Muscle of arm (tissue), 12 donors: ENCODE measurements around the gene FTO. TPM values are rescaled to one million over a fixed set of nuclear protein-coding genes. Genes with fewer than 3 reads are reported as not detected.

Experiments used
- DNase-seq: peaks from one replicate; pipeline ENCODE4 v3.0.0-alpha.2; 2013
- polyA plus RNA-seq, 12 donors: library from polyadenylated mRNA; unstranded; fragments of 120-200 nt; gene quantifications; one replicate each; pipeline ENCODE4 v1.2.1, GENCODE V29; 2013; ENCODE audit not compliant: insufficient read length in 12 of 12

The FTO gene
- polyA plus RNA-seq, 12 donors: 41.8 to 73.9 (median 62.4) TPM; not detected in 1

- no peak for DNase-seq
Observed at GRCh38 chr16:54120846-54121480, 417.0 kb downstream of the FTO start.

DNA sequence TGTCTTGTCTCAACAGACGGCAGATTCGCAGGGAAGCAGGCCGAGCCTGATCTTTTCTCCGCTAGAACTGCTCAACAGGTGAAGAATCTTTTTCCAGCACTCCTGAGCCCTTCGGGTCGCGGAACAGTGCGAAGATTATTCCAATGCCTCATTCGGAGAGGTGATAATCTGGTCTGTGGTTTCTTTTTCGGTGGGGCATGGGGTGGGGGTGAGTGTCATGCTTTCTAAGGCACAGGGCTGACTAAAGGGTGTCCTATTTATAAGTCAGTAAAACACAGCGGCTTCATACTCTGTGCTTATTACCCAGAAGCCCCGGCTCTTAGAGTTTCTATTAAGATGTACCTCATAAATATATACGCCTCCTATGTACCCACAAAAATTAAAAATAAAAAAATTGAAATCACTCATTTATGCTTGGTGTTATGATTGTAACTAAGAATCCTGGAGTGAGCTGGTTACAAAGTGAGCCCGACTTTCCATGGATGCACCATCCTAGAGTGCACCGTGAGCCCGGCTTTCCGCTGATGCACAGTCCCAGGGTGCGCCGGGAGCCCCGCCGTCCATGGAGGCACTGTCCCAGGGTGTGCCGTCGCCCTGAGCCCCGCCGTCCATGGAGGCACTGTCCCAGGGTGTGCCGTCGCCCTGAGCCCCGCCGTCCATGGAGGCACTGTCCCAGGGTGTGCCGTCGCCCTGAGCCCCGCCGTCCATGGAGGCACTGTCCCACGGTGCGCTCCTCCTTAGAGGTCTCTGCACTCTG lies 417.8 kb downstream of the FTO start:
- DNase-seq: no peak

DNA sequence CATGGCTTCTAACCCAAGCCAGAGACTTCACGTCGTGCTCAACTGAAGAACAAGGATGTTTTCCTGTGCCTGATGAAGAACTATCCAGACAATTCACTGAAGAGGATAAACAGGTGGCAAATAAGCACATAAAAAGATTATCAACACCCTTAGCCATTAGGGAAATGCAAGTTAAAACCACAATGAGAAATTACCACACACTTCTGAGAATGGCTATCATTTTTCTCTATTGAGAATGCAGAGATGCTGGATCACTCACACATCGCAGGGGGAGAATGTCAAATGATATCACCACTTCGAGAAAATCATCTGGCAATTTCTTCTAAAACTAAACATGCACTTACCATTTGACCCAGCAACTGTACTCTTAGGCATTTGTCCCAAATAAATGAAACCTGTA lies 419.8 kb downstream of the FTO start:
- DNase-seq: no peak

GRCh38 chr16:54125751-54126655 lies 422.0 kb downstream of the FTO start:
- DNase-seq: no peak

DNA sequence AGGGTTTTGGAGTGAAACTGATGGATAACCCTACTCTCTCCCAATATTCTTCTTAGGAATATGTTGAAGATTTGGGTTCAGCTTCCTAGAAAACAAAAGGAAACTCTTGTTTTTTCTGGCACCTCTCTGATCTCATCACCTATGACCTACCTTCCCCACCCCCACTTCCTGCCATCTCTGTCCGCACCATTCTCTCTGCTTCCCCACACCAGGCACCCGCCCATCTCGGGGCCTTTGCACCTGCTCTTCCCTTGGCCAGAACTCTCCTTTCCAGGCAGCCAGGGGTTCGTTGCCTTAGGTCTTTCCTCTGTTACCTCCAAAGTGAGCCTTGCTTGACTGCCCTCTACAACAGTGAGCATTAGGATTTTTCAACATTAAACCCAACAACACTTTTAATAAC lies 423.0 kb downstream of the FTO start:
- DNase-seq: no peak

GRCh38 chr16:54128629-54129234 lies 424.8 kb downstream of the FTO start:
- DNase-seq: no peak

DNA sequence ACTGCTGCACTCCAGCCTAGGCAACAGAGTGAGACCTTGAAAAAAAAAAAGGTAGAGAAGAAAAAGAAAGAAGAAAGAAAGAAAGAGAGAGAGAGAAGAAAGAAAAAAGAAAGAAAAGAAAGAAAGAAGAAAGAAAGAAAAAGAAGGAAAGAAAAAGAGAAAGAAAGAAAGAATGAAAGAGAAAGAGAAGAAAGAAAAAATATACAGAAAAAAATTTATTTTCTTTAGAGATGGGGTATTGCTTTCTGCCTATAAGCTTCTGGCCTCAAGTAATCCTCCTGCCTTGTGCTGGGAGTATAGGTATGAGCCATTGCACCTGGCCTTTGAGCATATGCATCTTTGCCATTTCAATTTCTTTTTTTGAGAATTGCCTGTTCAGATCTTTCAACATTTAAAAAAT lies 425.9 kb downstream of the FTO start:
- no peak for DNase-seq

- no peak for DNase-seq
Observed at GRCh38 chr16:54135361-54136275, 431.7 kb downstream of the FTO start.

DNA sequence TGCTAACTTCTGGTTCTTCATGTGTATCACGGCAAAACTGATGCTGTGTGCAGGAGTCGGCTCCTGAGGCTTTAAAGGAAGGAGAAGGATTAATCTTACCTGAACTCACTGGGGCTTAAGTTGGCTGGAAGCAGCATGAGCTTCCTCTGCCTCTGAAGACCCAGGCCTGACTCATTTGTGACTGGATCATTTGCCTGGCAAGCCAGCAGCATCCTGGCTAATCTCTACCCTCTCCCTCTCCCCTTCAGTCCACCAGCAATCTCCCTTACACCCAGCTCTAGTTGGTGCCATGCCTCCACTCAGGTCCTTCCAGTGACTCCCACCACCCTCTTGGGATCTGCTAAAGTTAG lies 432.3 kb downstream of the FTO start:
- no peak for DNase-seq

- DNase-seq: no peak
Observed at GRCh38 chr16:54140057-54140787, 436.3 kb downstream of the FTO start.

DNA sequence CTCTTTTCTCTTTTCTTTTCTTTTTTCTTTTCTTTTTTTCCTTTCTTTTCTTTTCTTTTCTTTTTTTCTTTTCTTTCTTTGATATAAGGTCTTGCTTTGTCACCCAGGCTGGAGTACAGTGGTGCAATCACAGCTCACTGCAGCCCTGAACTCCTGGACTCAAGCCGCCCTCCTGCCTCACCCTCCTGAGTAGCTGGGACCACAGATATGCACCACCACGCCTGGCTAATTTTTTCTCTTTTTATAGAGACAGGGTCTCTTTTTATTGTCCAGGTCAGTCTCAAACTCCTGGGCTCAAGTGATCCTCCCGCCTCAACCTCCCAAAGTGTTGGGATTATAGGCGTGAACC lies 436.8 kb downstream of the FTO start:
- DNase-seq: no peak

- DNase-seq: no peak
Observed at GRCh38 chr16:54142787-54143186, 438.8 kb downstream of the FTO start.

- no peak for DNase-seq
Observed at GRCh38 chr16:54143410-54143809, 439.5 kb downstream of the FTO start.

DNA sequence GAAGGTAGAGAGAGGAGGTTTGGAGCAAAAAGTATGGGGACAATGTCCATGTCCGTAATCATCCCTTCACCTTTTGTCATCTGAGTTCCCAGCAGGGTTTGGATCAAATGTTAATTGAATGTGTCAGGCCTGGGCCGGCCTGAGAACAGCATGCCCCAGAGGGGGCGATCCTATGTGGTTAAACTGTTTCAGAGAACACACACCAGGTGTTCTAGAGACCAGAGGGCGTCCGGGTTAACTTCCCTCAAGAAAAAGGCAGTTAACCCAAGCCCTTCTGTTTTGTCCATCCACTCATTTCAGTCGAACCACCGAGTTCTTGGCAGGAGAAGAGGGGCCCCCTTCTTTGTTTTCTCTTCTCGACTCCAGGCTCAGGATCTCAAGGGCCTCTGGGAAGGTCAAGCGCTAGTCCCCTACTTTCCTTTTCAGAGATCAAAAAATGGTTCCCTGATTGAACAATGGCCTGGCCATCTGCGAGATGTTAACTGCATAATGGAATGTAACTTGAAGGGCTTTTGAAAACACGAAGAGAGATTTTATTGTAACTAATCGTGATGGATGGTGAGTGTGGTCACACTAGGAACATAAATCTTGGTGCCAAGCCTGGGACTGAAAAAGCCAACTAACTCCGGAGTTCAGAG lies 440.1 kb downstream of the FTO start:
- no peak for DNase-seq

GRCh38 chr16:54144572-54144947 lies 440.6 kb downstream of the FTO start:
- DNase-seq: no peak

- no peak for DNase-seq
Observed at GRCh38 chr16:54145881-54146280, 441.9 kb downstream of the FTO start.

GRCh38 chr16:54148974-54149373 lies 445.0 kb downstream of the FTO start:
- no peak for DNase-seq

DNA sequence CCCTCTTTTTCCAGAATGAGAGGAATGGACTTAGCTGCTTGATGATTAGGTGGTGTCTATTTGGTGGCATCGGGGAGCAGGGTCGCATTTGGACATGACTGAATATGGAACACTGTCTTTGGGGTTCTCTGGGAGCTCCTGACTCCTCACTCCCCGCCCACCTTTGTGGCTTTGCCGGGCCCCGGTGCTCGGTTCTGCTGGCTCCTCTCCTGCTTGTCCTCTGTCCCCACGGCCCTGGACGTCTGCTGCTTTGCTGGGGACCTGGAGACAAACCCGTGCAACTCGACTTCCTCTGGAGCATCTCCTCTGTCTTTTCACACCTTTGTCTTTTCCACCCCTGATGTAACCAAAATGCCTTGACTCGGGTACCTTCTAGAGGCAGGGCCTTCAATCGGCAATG lies 446.9 kb downstream of the FTO start:
- no peak for DNase-seq

DNA sequence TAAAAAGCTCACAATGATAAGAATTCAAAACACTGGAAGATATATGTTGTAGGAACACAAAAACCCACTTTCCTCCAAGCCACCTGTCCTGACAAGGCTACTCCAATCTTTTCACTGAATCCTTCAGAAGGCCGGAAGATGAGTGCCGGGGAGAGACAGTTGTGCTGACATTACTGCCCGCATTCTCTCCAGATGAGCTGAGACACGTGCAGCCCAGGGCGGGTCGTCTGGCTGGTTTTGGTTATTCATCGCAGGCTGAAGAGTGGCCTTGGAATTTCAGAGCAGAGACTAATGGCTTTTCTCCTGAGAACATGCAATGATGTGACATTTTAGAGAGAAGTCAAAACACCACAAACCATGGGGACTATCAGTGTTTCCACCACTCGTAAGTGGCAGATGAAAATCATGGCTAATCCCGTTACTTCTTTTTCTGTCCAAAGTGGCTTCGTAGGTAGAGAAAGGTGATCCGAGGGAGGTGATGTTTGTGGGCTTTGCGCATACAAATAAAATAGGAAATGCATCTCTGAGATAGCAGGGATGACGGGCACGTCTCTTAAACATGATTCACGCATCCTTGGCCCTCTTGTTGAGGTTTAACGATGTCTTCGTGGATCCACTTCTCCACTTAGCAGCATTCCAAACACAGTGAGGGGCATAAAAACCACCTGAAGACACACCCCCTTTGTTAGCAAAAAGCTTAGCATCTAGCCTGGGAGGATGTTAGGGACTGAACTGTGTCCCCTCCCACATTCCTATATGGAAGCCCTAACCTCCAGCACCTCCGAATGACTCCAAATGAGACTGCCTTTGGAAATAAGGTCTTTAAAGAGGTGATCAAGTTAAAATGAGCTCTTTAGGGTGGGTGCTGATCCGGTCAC lies 448.6 kb downstream of the FTO start:
- DNase-seq: no peak
